ENCODE data around the gene YBEY.

YBEY gene

GRCh38 chr21:46346296-46347202 is 60.4 kb downstream of the YBEY start:
- TF ChIP-seq, protein P1, sequence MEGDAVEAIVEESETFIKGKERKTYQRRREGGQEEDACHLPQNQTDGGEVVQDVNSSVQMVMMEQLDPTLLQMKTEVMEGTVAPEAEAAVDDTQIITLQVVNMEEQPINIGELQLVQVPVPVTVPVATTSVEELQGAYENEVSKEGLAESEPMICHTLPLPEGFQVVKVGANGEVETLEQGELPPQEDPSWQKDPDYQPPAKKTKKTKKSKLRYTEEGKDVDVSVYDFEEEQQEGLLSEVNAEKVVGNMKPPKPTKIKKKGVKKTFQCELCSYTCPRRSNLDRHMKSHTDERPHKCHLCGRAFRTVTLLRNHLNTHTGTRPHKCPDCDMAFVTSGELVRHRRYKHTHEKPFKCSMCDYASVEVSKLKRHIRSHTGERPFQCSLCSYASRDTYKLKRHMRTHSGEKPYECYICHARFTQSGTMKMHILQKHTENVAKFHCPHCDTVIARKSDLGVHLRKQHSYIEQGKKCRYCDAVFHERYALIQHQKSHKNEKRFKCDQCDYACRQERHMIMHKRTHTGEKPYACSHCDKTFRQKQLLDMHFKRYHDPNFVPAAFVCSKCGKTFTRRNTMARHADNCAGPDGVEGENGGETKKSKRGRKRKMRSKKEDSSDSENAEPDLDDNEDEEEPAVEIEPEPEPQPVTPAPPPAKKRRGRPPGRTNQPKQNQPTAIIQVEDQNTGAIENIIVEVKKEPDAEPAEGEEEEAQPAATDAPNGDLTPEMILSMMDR (IDR thresholded peaks at IDR 0.05), result no peak
- no peak for TF ChIP-seq ZFX (IDR thresholded peaks at IDR 0.05; ENCODE audit: borderline replicate concordance)
- no peak overlapping the region for H3K27ac ChIP-seq

- TF ChIP-seq ZFX (IDR thresholded peaks at IDR 0.05; ENCODE audit: borderline replicate concordance), result no peak
- TF ChIP-seq, protein P1 (IDR thresholded peaks at IDR 0.05), result no peak
- no peak overlapping the region for H3K27ac ChIP-seq
Measured at GRCh38 chr21:46347203-46347550, 61.0 kb downstream of the YBEY start.
